ENCODE results near the gene ACTA2.

ACTA2 gene

DNA sequence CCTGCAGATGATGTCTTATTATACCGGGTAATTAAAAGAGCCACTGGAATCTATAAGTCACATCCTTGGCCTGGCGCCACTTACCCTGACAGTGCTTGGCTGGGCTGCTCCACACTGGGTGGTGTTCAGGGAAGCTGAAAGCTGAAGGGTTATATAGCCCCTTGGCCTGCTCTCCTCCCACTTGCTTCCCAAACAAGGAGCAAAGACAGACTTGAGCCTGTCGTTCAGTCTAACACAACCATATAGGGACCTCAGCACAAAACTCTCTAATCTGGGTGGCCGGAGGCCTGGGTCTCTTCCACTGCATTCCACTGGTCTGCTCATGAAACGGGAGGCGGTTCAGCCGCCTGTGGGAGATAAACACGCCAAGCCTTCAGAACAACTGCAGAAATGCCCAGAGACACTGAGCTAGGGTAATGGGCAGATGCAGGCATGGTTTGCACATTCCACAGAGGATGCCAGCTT is at the start of gene ACTA2:
TSS of gene ACTA2 (minus strand) at position 127 of the 465 bp plus-strand sequence. CDS start 3,843 bp downstream, outside the sequence.
- no peak for DNase-seq

DNA sequence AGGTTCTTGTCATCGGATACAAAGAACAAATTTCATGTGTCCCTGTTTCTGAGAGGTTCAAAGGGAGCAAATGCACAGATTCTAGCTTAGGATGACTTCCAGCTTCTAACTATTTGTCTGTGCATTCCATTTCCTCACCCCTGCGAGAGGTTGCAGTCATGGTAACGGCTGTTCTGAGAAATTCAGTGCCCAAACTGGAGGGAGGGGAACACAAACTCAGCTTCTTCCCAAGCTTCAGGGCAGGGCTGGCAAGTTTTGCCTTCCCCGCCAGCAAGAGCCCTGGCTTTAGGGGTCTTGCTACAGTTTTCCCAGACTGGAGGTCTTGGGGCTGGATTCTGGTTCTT is 49.1 kb upstream of the ACTA2 start:
- no peak for DNase-seq

DNA sequence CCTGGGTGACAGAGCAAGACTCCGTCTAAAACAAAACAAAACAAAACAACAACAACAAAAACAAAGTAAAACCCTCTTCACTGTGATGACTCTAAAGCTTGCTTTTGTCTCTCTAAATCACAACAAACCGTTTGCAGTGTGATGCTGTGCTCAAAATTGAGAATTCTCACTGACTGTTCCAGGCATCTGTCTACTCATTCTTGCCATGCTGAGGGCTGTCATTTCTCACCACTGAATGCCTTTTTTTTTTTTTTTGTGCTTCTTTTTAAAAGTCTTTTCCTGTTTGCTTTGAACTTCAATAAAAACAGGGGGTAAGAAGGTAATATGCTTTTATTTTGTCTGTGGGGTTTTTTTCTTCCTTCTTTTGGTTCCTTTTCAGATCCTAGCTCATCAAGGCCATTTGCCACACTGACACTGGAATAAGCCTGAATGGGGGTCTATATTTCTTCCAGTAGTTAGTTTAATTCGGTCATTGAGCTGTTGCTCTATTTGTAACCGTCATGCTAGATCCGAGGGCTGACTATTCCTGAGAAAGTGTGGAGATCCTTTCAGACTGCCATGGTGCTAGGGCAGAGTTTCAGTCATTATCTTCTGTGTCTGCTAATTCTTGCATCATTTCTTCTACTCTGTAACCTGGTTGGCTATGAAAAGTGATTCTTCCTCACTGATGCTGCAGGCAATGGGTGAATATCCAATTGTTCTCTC is 48.6 kb upstream of the ACTA2 start:
- peak in 1 of 2 experiments; percentile 26 for DNase-seq

DNA sequence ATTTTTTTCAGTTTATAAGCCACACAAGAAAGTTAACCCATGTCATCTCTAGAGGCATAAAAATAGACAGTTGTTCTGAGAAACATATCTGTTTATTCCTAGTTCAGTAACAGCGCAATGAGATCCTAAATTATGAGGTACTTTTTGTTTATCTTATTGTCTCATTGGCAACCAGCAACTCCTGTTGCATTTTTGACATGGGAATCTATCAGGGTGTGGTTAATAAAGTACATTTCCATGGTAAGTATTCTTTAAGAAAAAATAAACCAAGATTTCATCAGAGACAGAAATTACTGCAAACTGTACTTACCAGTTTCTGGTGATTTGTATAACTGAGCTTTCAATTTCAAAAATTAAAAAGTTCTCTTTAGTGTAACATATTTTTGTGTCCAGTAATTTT is 47.1 kb upstream of the ACTA2 start:
- no peak for DNase-seq

DNA sequence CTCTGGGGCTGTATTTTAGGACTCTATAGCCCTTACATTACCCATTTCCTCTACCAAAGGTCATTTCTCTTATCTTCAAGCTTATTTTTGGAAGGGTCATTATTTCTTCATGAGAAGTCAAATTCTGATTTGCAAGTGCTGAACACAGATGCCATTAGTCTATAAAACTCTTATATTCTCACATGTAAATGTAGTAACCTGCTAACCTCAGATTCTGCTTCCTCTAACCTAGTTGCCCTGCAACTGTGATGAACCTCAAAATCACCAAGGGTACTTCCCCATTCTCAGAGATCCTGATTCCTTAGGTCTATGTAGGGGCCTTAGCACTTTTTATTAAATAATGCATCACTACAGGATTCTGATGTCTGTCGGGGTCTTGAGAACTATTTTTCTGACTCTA is 44.4 kb upstream of the ACTA2 start:
- DNase-seq = no peak

DNA sequence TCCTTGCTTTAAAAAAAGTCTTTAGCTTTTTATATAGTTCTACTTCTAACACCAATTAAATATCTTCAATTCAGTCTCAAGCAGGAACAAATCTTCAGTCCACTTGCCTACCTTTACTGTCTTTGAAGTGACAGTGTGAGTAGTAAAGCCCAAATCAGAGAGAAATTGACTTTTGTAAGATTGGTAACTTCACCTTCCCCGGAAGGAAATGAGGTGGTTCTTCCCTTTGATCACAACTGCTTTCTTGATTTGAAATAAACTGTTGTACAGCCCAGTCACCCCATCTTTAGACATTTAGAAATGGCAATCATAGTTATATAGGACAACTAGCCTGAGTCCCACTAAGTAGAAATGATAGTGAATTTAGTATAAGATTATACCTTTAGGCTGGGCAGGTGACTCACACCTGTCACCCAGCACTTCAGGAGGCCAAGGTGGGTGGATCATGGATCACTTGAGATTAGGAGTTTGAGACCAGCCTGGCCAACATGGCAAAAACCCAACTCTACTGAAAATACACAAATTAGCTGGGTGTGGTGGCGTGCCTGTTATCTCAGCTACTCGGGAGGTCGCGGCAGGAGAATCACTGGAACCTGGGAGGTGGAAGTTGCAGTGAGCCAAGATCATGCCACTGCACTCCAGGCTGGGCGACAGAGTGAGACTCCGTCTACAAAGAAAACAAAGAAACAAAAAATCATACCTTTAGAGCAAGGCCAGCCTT is 42.7 kb upstream of the ACTA2 start:
- DNase-seq = no peak

DNA sequence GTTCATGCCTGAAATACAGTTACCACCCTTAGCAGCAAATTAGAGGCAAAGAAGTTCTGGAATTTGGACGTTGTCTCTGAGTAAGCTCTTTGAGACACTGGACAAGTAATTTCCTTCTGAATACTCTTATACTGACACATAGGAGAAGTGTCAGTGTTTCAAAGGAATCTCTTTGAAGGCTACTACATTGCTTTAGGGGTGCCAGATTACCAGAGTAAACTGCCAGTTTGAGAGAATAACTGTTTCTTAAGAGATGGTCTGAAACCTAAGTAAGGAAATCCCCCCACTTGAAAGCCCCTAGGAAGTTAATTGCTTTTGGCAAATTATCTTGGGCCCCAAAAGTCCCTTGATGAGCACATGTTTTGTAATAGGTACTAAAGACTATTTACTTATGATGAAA is 41.4 kb upstream of the ACTA2 start:
- no peak for DNase-seq

DNA sequence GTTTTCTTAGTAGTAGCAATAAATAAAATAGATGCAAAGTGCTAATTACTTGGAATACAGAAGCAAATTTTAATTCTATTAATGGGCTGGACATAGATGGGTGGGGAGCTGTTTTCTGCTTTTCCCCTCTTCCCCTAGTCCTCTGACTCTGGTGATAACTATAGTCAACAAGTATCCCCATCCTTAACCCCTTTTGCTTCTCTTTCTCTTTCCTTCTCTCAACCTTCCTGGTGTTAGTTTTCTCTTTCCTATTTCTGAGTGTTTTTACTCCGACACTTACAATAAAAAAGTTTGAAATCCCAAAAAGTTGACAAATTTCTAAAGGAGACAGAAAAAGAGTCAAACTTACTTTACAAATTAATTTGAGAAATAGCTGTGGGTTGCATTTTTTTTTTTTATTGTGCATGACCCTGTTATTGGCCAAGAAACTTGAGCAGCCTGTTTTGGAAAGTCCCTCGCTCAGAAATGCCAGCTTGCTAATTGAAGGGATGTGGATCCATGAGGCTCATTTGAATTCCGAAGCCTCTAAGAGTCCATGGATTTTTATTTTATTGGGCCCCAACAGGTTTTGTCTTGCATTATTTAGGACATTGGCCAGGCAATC is 40.5 kb upstream of the ACTA2 start:
- no peak for DNase-seq

DNA sequence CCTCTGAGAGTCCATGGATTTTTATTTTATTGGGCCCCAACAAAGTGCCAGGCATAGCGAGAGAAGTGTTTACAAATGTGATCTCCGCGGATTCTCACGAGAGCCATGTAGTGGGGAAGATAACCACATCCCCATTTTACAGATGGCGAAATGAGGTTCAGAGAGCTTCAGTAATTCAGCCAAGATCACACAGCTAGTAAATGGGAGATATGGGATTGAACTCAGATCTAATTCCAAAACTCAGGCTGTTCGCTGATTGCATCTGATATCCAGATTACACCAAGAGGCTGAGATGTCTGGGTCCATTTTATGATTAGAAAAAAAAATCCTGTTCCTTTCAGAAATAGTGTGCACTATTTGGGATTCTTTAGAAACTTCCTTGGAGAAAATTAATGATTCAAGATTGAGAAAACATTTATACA is 39.3 kb upstream of the ACTA2 start:
- no peak for DNase-seq

DNA sequence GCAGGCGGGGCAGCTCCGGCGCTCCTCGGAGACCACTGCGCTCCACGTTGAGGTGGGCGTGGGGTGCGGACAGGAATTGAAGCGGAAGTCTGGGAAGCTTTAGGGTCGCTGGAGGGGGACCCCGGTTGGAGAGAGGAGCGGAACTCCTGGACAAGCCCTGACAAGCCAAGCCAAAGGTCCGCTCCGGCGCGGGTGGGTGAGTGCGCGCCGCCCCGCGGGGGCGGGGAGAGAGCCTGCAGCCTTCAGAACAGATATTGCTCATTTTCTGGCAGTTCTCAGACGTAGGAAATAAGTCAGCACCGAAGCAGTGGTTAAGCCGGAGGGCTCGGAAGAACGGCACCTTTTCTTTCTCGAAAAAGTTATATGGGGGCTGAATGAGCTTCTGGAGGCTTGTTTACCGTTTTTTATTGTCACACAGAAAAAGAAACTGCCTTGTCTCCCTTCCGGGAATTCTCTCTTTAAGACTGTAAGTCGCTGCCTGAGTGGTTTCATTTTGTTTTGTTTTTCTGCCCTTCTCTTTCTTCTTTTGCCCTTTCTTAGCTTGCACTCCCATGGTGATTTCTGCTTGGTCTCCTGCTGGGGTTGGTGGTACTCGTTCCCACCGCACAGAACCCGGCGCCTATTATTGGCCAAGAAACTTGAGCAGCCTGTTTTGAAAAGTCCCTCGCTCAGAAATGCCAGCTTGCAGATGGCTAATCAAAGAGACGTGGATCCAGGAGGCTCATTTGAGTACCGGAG is 38.8 kb upstream of the ACTA2 start:
- DNase-seq = peak; percentile 64 to 65

DNA sequence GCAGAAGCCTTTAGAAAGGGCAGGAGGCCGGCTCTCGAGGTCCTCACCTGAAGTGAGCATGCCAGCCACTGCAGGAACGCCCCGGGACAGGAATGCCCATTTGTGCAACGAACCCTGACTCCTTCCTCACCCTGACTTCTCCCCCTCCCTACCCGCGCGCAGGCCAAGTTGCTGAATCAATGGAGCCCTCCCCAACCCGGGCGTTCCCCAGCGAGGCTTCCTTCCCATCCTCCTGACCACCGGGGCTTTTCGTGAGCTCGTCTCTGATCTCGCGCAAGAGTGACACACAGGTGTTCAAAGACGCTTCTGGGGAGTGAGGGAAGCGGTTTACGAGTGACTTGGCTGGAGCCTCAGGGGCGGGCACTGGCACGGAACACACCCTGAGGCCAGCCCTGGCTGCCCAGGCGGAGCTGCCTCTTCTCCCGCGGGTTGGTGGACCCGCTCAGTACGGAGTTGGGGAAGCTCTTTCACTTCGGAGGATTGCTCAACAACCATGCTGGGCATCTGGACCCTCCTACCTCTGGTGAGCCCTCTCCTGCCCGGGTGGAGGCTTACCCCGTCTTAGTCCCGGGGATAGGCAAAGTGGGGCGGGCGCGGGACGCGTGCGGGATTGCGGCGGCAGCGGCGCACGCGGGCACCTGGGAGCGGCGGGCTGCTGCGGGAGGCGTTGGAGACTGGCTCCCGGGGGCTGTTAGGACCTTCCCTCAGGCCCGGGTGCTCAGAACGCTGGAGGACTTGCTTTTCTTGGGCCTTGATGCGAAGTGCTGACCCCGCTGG is 38.0 kb upstream of the ACTA2 start, which contains the start of gene FAS:
TSS of gene FAS (plus strand) at position 415 of the 777 bp plus-strand sequence. CDS start at position 494, 79 bp downstream.
- peak; percentile 78 to 80 for DNase-seq

DNA sequence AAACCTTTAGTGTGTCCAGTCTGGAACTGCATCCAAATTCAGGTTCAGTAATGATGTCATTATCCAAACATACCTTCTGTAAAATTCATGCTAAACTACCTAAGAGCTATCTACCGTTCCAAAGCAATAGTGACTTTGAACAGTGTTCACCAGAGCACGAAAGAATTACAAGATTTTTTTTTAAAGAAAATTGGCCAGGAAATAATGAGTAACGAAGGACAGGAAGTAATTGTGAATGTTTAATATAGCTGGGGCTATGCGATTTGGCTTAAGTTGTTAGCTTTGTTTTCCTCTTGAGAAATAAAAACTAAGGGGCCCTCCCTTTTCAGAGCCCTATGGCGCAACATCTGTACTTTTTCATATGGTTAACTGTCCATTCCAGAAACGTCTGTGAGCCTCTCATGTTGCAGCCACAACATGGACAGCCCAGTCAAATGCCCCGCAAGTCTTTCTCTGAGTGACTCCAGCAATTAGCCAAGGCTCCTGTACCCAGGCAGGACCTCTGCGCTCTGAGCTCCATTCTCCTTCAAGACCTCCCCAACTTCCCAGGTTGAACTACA is 37.3 kb upstream of the ACTA2 start:
- DNase-seq = no peak

DNA sequence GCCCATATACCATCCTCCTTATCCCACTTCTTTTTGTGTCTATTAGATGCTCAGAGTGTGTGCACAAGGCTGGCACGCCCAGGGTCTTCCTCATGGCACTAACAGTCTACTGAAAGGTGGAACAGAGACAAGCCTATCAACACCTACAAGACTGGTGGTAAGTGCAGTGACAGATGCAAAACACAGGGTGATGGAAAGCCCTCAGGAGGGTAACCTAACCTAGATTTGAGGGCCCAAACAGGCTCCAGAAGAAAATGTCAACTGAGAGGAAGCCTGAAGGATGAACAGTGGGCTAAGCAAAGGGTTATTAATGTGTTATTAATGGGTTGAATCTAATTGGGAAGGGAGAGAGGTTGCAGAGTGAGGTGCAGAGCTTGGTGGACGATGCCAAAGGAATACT is 36.9 kb upstream of the ACTA2 start:
- DNase-seq = no peak

DNA sequence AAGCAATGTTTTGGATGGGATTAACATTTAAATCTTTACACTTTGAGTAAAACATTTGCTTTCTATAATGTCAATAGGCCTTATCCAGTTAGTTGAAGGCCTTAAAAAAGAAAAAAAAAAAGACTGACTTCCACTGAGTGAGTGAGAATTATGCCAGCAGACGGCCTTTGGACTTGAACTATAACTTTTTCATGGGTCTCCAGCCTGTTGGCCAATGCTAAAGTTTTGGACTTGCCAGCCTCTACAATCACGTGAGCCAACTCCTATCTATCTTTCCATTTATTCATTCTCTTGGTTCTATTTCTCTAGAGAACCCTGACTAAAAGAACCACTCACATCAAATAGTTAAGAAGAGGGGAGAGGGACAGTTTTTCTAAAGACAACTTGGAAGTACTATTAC is 35.3 kb upstream of the ACTA2 start:
- no peak for DNase-seq

DNA sequence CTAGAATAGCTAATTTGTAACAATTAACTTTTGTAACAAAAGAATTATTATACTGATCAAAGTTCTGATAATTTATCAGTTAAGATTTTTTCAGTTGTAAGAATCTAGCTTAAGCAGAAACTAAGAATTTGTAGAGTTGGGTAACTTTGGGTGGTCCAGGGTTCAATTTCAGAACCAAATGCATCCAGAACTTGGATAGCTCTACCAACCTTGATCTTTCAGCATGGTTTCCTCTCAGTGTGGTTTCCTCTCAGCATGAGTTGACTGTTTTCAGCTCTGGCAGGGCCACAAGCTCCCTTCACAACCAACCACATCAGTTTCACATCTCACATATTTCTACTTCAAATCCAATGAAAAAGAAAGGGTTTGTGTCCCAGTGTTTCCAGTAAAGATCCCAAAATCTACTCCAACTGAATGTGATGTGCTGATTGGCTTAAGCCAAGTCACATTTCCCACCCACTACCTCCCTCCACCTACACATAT is 34.7 kb upstream of the ACTA2 start:
- DNase-seq = no peak

DNA sequence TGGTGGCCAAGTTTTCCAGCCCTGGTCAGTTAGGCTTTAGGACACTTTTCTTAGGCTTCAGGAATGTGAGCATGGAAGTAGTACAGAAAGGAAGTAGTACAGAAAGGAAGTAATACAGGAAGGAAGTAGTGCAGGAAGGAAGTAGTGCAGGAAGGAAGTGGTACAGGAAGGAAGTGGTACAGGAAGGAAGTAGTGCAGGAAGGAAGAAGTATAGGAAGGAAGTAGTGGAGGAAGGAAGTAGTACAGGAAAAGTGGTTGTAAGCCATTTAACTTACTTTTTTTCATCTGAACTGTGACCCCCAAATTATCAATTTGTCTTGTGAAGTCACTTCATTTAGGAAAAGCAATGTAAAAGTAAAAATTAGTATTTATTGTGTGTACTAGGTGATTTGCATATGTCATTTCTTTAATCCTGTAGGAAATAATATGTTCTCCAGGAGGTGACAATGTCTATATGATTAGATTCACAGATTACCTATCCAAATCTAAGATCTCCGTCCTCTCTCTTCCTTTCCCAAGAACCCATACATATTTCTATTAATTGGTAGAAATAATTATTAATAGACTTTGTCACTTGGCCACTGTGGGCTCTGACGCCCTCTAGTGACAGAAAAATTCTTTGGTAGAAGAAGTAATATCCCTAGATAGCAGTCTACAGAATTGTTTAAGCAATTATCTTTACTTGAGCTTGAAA is 34.1 kb upstream of the ACTA2 start:
- no peak for DNase-seq

DNA sequence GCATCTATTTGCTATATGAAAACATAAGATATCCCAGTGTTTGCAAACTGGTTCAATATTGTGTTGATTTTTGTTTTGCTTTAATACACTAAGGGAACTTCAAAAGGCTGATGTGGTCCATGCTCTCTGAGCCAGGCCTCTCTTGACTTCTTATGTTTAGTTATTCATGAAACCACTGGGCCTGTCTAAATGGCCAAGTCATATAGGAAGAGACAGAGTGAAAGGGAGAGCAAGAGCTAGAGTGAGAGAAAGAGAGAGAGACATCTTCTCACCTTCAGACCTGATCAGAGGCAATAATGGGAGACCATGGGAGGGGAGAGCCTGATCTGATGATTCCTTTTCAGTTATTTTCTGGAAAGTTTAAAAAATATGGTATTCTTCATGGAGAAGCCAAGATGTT is 32.0 kb upstream of the ACTA2 start:
- no peak for DNase-seq

DNA sequence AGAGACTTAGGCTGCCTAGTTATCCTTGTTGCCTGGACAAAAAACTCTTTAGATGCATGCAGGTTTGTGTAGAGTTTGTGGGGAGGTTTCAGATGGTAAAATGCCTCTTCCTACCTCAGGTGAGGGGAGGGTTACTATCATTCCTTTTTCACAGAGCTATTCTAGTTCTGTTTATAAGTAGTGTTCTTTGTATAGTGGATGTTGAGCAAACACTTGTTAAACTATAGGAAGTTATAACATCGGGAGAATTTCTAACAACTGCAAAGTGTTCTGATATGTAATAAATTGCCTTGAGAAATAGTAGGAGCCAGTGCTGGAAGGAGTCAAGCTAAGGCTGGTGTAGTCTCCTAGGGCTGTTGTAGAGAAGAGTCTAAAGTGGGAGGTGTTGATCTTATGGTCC is 31.4 kb upstream of the ACTA2 start:
- DNase-seq = no peak

DNA sequence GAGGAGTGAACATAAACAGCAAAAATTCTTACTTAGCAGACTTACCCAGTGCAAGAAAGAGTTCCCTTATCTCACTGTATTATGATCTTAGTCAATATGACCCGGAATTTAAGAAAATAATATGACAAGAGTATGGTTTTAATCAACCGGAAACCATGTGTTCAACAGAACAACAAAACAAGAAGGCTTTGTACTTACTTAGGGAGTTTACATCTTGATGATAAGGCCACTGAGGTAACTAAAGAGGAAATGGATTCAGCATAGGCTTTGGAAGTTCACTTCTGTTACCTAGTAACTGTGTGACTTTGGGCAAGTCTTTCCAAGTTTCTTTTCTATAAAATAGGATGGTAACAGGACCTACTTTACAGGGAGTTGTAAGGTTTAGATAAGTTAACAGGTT is 30.6 kb upstream of the ACTA2 start:
- no peak for DNase-seq

DNA sequence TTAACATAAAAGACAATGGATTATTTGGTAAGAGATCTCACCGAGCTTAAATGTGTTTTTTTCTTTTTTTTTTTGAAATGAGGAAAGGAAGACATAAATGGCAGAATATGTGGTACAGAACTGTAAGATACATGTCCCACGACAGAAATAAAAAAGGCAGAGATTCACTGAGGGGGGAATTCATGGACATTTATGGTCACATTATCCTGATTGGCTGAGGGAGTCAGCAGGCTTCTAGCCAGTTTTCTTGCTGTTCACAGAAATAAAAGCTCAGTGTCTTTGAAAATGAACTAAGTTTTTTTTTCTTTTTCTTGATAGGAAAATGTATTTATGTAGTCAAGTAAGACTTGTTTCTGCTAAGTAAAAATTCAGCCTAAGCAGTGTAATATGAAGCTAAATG is 29.8 kb upstream of the ACTA2 start:
- no peak for DNase-seq

DNA sequence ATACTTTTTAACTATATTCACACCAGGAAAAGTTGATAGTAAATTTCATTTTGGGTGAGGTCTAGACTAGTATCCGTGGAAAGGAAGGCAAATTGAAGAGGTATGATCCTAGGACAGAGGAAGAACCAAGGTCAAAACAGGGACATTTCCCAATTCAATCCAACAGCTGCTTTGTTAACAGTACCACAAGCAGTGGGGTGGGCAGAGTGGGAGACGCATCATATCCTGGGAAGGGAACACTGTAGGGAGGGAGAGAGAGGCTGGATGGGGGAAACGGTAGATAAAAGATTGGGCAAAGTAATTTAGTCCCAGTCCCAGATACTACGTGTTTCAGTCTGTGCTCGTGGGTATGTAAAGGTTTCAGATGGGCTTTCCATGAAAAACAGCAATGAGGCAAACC is 28.9 kb upstream of the ACTA2 start:
- DNase-seq = no peak

Measured in activated CD4-positive, alpha-beta T cell treated with anti-CD3 and anti-CD28 coated beads, Interleukin-2, amount 50 U/mL, for 4 hours (primary cell).